Measurements from ENCODE around the gene SKAP2.

SKAP2 gene

GRCh38 chr7:26743205-26743604 is 121.2 kb downstream of the SKAP2 start:
- no peak for DNase-seq

DNA sequence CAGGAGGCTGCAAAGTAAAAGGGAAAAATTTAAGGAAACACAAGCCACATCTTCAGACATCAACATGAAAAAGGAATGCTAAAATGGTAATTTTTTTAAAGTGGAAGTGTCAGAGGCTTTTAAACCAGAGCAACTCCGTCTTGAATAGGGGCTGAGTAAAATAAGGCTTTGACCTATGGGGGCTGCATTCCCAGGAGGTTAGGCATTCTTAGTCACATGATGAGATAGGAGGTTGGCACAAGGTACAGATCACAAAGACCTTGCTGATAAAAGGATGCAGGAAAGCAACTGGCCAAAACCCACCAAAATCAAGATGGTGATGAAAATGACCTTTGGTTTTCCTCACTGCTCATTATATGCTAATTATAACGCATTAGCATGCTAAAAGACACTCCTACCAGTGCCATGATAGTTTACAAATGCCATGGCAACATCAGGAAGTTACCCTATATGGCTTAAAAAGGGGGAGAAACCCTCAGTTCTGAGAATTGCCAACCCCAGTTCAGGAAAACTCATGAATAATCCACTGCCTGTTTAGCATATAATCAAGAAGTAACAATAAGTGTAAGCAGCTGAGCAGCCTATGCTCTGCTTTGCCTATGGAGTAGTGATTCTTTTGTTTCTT is 128.3 kb downstream of the SKAP2 start:
- no peak for DNase-seq

DNA sequence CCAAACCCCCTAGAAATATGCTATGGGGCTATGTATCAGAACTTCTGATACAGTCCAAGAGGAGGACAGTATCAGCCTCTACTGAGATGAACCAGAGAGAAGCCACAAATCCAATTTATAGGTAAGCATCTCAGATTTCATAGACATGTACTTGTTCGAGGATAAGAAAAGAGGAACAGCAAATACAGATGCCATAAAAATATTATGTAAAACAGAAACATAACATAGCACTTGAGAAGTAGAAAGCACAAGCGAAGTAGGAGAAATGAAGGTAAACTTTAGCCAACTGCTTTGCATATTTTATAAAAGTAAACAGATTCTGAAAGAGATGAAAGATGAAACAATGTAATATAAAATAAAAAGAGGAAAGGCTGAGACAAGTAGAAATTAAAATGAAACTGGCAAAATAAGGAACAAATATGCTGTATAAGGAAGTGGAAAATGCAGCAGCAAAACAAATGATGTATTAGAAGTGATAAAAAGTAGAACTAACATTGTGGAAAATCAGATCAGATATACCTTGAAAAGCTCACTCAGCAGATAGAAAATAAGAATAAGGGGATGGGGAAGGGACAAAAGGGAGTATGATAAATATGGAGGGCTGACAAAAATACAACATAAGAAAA is 135.1 kb downstream of the SKAP2 start:
- peak; percentile 53 for DNase-seq

- DNase-seq: no peak
These were observed 138.3 kb downstream of the SKAP2 start for GRCh38 chr7:26726051-26726450.

- no peak for DNase-seq
These were observed 139.6 kb downstream of the SKAP2 start for GRCh38 chr7:26724795-26725194.

DNA sequence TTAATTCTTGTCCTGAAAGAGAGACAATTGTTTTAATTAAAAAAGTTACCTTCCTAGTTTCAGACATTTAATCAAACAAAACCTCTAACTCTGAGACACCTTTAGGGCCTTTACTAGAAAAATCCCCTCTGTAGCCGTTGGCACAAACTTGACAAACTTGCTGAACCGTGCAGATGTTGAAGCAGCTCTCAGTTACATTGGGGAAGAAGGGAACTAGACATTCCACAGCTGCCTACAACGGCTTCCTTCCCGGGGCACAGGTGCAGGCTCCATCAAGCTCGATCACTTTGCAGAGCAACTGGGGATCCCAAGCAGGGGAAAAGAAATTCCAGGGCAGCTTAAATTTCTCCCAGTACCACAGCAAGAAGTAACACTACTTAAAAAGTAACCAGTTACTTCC is 141.3 kb downstream of the SKAP2 start:
- no peak for DNase-seq

- DNase-seq: no peak
These were observed 142.9 kb downstream of the SKAP2 start for GRCh38 chr7:26721450-26721849.

DNA sequence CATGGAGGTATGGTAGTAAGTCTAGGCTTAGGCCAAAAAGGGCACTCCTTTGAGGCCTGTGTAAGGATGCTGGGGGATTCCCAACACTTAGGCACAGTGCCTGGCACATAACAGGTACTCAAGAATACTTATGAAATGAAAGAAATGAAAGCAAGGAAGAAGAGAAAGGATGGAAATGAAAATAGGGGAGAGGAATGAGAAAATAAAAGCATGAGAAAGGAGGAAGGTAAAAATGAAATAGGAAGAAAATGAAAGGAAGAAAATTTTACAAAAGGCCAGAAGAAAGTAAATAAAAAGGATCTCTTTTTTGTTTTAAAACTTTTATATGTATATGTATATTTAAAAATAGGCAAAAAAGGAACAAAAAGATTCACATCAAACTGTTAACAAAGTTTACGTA is 146.3 kb downstream of the SKAP2 start:
- DNase-seq: no peak

DNA sequence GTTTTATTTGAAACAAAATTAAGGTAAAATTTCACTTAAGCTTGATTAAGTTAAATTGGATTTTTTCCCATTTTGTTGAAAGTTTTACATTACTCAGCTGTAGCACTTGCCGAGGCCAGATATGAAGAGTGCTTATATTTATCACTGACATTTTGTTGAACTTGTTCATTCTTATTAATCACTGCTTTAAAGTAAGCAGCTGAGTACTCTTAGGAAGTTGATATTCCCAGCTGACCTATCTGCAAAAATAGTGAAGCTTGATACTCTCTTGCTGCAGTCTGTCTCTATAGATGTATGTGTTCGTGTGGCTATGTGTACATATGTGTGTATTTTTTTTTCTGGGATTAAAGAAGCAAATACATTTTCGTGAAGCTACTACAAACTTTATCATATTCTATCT is 150.0 kb downstream of the SKAP2 start:
- no peak for DNase-seq

DNA sequence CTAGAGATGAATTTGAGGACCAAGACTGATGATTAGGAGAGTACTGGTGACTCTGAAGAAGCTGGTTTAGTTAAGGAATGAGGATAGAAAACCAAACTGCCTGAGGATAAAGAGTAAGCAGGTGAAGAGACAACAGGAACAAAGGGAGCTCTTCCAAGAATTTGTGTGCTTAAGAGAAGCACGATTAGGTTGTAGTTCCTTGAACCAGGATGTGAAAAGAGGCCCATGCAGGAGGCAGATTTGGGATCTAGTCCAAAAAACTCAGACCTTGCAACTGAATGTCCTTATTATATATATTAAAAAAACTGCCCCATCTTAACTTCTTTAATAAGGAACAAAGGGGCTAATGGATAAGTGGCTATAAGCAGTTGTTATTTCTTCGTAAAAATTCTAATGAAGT is 150.4 kb downstream of the SKAP2 start:
- no peak for DNase-seq

- DNase-seq: peak; percentile 70
These were observed 155.0 kb downstream of the SKAP2 start for GRCh38 chr7:26709210-26709990.

DNA sequence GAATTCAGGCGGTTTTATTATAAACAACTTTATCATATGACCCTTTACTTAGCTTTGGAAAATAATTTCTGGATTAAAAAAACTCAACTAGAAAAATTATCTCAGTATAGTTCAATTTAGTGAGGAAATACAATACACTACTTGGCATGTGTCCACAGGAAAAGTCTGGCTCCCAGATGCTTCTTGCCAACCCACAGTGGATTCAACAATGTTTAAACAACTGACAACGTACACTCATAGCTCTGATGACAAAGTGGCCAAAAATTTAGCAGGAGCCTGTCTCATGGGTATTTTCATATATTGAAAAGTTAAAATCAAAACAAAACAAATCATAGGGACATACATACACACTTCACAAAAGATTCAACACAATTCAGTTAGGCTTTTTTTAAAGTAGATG is 158.8 kb downstream of the SKAP2 start:
- no peak for DNase-seq

DNA sequence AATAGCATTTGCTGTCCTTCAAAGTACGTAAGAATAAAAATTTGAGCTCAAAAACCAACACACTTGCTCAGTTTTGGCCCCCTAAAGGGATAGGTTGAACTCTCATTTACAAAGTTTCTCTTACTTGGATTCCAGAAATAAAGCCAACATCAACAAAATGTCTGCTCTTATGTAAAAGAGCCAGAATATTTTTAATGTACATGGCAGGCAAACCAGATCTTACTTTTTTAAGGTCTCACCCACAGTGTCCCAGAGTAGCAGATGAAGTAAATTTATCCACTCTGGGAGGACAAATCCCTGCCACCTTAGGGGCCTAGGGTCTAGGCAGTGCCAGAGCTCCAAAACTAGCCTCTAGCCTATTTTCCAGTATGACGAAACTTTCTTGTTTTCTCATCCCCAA is 159.6 kb downstream of the SKAP2 start:
- no peak for DNase-seq

- DNase-seq: no peak
These were observed 160.4 kb downstream of the SKAP2 start for GRCh38 chr7:26704036-26704435.

DNA sequence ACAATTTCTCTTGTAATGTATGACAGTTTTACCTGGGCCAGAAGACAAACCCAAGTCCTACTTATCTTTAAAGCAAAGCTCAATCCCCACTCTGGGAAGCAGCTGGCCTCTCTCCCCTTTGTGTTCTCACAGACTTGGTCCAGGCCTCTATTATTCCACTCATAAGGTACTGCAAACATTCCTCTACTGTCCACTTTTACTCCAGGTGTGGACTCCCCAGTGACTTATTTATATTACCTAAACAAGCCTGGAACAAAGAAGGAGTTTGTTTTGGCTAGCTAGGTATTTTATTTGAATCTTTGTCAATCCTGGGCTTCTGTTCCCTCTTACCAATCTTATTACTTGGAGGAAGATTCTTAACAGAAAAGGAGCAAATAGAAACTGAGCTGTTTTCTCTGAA is 163.5 kb downstream of the SKAP2 start:
- DNase-seq: no peak

DNA sequence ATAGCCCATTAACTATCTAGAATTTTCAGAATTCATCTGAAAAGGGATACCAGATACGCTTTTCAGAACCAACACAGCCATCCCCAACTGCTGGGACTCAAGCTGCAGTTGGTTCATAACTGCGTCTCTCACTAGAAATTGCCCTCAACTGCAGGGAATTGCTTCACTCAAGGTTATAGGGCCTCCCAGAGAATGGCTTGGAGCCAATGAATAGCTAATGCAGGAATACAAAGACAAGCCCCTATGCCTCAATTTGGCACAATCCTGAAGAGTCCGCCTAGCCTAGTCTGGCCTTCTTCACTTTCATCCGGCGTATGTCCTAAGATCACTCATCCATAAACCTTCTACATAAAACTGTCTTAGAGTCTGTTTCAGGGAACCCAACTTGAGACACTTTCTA is 164.0 kb downstream of the SKAP2 start:
- DNase-seq: no peak

DNA sequence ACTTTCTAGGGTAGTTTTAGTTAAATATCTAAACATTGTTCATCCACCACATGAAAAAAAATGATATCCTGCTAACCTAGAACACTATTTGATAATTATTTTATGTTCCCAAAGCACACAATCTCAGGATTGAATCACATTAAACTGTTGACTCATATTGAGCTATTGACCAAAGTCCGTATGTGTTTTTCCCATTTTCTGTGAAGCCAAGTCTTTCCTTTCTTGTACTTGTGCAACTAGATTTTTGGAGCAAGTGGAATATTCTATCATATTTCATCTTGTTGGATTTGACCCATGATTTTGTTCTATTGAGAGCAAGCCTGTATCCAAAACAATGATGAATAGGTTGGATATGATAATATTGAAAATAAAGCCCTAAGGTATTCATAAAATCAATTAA is 164.6 kb downstream of the SKAP2 start:
- no peak for DNase-seq

DNA sequence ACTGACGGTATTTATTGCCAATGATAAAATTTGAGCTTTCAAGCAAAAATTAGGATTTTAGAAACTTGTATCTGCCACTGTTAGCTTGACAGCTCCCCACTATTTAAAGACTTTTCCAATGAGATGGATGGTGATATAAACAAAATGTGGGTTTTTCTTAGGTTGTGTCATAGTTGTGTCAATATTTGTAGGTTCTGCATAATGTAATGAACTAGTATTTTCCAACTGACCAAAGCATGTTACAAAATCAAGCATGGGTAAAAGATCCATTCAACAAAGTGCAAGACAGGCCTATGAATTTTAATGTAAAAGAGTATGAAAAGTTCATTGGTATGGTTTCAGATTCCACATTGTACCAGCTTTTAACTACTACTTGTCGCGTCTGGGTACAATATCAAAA is 165.6 kb downstream of the SKAP2 start:
- DNase-seq: no peak

GRCh38 chr7:26698194-26698593 is 166.2 kb downstream of the SKAP2 start:
- DNase-seq: no peak

- peak; percentile 17 for DNase-seq
These were observed 167.4 kb downstream of the SKAP2 start for GRCh38 chr7:26696978-26697377.

DNA sequence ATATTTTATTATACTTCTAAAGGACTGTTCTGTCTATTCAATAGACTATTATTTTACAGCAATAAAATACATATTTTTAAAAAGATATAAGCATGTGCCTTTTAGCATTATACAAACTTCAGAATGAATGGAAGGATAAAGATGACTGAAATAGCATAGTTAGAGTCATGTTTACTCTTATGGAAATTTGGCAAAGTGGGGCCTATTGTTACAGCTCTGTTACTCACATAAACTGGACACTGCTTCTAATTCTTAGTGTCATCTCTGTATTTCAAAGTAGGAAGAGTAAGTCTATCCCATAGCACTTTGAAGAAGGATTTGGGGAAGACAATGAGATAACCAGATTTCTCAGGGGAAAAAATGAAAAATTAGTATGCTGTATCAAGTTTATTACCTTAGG is 168.2 kb downstream of the SKAP2 start:
- no peak for DNase-seq

GRCh38 chr7:26694713-26695112 is 169.7 kb downstream of the SKAP2 start:
- no peak for DNase-seq

- no peak for DNase-seq
These were observed 170.2 kb downstream of the SKAP2 start for GRCh38 chr7:26694141-26694540.

DNA sequence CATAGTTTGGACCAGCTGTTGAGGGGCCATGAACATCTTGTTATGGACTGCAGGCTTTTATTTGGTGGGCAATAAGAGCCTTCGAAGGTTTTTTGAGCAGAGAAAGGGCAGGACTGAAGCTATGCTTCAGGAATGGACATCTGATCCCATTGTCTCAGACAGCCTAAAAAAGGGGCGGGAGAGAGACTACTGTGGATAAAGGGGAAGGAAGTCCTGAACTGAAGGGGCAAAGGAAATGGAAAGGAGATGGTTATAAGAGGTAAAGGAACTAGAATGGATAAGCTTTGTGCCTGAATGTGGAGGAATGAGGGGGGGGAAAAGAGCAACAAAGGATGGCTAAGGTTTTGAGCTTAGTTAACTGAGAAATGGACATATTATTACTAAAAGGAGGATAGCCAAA is 172.5 kb downstream of the SKAP2 start:
- no peak for DNase-seq

Data from inflammatory macrophage treated with lipopolysaccharide for 4 hours (primary cell).